GM19328 (cell line): ENCODE data around the gene DHCR7.

ENCODE experiments used
- ATAC-seq: cut with Tn5 transposase; IDR thresholded peaks from one replicate; pipeline ENCODE4 v1.9.1; 2021; ENCODE audit warnings: mild to moderate bottlenecking, moderate library complexity; ENCODE audit not compliant: unreplicated experiment

DHCR7 gene

DNA sequence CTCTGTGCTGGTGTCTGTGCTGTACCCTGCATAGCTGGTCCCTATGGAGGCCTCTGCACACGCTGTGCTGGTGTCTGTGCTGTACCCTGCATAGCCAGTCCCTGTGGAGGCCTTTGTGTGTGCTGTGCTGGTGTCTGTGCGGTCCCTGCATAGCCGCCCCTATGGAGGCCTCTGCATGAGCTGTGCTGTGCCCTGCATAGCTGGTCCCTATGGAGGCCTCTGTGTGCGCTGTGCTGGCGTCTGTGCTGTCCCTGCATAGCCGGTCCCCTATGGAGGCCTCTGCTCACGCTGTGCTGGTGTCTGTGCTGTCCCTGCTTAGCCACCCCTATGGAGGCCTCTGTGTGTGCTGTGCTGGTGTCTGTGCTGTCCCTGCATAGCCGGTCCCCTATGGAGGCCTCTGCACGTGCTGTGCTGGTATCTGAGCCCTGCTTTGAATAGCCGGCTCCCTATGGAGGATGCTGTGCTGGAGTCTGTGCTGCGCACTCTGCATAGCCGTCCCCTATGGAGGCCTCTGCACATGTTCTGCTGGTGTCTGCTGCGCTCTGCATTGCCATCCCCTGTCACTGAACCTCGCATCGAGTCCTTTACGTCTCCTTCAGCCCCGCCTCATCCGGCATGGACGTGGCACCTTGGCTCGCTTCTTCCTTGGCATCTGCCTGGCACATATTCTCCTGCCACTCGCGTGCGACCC, 11.0 kb upstream of the DHCR7 start:
- ATAC-seq: no peak

GRCh38 chr11:71458146-71459070, 10.2 kb upstream of the DHCR7 start:
- no peak for ATAC-seq

- no peak for ATAC-seq
Measured at GRCh38 chr11:71456831-71457230, 8.6 kb upstream of the DHCR7 start.

DNA sequence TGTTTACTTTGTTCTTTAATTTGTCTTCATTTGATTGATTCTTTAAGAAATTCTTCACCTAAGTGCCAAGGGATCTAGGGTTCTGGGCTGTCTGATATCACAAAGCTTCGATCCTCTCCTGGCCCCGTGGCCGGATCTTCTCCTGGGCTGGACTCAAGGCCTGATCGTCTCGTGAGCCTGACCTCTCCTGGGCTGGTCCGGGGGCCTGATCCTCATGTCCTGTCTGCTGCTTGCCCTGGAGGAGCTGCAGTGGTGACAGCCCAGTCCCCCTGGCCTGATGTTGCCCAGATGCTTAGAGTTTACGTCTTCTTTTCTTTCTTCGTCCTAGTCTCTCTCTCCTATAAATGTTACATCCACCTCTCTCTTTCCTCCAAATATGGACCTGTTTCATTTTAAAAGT, 8.1 kb upstream of the DHCR7 start:
- ATAC-seq: no peak

GRCh38 chr11:71454470-71455113, 6.4 kb upstream of the DHCR7 start:
- no peak for ATAC-seq

DNA sequence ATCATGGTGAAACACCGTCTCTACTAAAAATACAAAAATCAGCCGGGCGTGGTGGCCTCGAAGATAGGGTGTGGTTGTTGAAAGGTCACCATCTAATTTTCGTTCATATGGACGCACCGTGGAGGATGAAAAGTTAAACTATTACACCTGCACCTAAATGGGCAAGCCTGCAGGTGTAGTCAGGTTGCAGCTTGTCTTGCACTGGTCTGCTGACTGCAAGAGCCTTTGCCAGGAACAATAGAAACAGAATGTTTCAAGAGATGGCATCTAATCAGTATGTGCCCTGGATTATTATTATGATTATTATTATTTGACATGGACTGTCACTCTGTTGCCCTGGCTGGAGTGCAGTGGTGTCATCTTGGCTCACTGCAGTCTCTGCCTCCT, 5.7 kb upstream of the DHCR7 start:
- no peak for ATAC-seq

- ATAC-seq: peak; percentile 51
Measured at GRCh38 chr11:71453037-71453917, 5.1 kb upstream of the DHCR7 start, which contains the start of gene NADSYN1. TSS of gene NADSYN1 (plus strand) at chr11:71453203. CDS start at chr11:71453297, 94 bp downstream.

GRCh38 chr11:71452199-71453036, 4.2 kb upstream of the DHCR7 start:
- no peak for ATAC-seq

DNA sequence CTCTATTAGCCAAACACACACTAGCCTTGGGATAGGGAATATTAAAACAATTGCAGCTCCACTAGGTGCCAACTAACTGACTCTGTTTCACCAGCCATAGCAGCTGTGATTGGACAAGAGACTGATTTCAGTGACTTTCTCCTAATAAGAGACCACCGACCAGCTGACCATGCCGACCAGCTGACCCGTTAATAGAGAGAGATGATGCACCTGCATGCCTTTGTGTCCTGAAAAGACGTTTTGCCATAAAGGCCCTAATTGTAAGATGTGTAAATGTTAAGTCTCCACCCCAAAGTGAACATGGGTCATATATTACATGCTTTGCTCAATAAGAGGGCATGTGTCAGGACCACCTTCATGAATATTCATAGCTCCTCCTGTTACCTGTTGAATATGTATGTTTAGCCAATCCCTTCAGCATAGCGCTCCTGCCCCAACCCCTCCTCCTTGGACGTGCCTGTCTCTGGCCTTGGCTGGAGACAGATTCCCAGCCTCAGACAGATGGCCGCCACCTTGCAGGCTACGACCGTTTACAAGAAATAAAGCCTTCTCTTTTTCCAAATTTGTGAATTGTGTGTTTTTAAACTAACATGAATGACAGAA, 3.5 kb upstream of the DHCR7 start:
- no peak for ATAC-seq

DNA sequence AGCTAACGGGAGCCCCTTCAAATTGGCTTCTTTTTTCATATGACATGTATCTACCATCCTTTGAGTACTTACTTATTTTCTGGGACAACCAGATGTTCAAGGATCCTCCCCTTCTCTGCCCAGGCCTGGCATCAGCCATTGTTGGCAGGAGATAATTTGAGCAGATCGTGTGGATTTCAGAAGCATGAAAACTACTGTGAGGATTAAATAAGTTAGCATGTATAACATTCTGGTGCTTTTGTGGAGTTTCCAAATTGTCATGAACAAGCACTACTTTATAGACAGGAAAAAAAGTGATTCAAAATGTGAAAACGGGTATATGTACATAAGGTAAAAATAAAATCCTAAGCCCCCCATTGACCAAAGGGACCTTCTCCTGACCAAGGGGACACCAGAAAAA, 2.7 kb upstream of the DHCR7 start:
- ATAC-seq: no peak

- no peak for ATAC-seq
Measured at GRCh38 chr11:71450507-71450906, 2.3 kb upstream of the DHCR7 start.

- ATAC-seq: no peak
Measured at GRCh38 chr11:71449596-71449995, 1.4 kb upstream of the DHCR7 start.

GRCh38 chr11:71447791-71448256, 369 bp downstream of the DHCR7 start:
- no peak for ATAC-seq

GRCh38 chr11:71446942-71447688, 1.1 kb downstream of the DHCR7 start:
- ATAC-seq: no peak

GRCh38 chr11:71446150-71446549, 2.0 kb downstream of the DHCR7 start:
- no peak for ATAC-seq

- ATAC-seq: no peak
Measured at GRCh38 chr11:71444811-71445210, 3.4 kb downstream of the DHCR7 start.

DNA sequence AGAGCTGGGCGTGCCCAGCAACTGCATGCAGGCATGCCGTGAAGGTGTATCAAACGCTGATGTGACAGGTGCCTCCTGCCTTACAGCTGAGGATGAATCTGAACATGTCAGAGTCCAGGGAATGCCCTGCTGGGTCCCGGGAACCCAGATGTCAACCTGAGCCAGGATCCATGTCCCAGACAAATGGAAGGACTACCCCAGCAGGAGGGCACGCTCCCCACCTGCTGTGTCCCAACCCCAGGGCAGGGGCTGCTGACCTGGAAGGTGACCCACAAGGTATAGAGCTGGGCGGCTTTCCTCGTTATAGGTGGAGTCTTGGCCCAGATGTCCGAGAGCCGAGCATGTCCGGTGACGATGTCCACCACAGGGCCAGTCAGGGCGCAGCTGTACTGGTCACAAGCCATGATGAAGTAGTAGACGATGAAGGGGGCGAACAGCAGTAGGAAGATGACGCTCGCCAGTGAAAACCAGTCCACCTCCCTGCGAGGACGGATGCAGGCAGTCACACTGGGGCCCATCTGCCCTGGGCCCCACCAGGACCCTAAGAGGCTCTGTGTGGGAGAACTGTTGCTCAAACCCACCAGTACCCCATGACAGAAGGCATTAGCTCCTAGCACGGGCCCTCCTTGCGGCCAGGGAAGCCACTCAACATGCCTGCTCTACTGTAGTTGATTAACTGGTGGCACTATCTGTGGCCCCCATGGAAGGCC, 4.3 kb downstream of the DHCR7 start:
- no peak for ATAC-seq

GRCh38 chr11:71442880-71443279, 5.3 kb downstream of the DHCR7 start:
- no peak for ATAC-seq
